HuH-7 (cell line): ENCODE results near the gene ACAD8.

ENCODE experiments used
- DNase-seq: peaks from one replicate; pipeline ENCODE4 v3.0.0; 2011; ENCODE audit warnings: low spot score

The ACAD8 gene

GRCh38 chr11:134291196-134291595, 37.8 kb downstream of the ACAD8 start:
- DNase-seq = no peak

GRCh38 chr11:134292661-134293060, 39.3 kb downstream of the ACAD8 start:
- no peak for DNase-seq

GRCh38 chr11:134293119-134294113, 40.0 kb downstream of the ACAD8 start:
- DNase-seq = no peak

GRCh38 chr11:134294664-134295063, 41.3 kb downstream of the ACAD8 start:
- no peak for DNase-seq

- DNase-seq = no peak
These were observed 58.9 kb downstream of the ACAD8 start for GRCh38 chr11:134312223-134312622.

GRCh38 chr11:134312807-134313206, 59.4 kb downstream of the ACAD8 start:
- no peak for DNase-seq

- no peak for DNase-seq
These were observed 60.0 kb downstream of the ACAD8 start for GRCh38 chr11:134313379-134313778.

GRCh38 chr11:134313821-134314607, 60.6 kb downstream of the ACAD8 start:
- DNase-seq = no peak
